GM21447 (cell line): ENCODE results near the gene TSHZ2.

Source experiments
- ATAC-seq: cut with Tn5 transposase; IDR thresholded peaks from one replicate; pipeline ENCODE4 v1.9.1; 2021; ENCODE audit not compliant: unreplicated experiment

The TSHZ2 gene

DNA sequence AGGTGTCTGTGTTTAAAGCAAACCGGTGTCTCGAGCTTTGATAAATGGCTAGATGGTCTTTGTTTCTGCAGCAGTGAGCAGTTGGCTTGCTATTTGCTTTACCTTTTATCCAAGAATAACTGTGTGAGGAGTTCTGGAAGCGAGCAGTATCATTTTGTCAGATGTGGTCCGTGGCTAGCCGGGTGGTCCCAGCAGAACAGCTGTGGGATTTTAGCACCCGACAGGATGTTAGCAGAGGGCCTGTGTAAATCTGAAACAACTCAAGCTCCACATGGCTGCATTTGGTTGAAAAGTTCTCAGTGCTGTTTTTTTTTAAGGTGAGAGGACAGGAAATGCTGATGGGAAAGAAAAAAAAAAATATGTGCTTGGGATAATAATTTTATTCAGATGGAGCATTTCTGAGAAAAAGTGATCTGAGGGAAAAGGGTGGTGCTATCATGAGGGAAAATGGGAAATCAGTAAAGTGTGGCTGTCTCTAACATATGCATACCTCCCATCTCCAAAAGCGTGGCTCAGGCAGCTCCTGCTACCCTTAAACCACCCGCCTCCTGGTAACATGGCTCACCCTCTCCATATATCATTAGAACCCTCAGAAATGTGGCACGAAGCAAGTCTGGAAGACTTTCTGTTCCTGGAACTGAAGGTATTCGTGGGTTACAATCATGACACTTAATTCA is 215.4 kb downstream of the TSHZ2 start:
- no peak for ATAC-seq

DNA sequence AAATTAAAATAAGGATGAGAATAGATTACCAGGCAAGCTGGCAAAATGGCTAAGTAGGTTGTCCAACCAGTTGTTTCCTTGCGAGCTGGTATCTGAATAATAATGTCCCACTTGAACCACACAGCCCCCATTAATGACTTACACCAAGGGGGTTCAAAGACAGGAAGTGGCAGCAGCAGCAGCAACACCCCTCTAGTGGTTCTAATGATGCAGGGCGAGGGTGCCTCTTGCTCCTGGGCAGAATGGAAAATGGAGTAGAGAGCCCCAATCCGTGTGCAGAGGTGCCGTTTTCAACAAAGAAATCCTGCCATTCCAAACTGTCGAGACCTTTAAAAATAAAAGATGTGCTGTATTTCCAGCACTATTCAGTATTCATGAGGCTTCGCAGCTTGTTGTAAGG is 218.1 kb downstream of the TSHZ2 start:
- ATAC-seq: no peak

DNA sequence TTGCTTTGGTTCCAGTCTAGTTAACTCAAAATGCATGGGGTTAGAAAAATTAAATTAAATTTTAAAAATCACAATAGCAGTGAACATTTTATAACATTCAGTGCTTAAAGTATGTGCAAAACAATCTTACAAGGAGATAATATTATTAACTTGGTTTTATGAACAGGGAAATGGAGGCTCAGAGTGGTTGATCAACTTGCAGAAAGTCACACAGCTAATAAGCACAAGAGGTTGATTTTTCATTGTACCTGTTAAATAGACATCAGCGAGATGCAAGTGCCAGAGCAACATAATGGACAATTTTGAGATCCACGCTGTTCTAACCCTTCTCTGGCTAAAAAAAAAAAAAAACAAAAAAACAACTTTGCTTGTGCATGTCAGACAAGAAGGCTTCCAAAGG is 219.8 kb downstream of the TSHZ2 start:
- ATAC-seq: no peak

DNA sequence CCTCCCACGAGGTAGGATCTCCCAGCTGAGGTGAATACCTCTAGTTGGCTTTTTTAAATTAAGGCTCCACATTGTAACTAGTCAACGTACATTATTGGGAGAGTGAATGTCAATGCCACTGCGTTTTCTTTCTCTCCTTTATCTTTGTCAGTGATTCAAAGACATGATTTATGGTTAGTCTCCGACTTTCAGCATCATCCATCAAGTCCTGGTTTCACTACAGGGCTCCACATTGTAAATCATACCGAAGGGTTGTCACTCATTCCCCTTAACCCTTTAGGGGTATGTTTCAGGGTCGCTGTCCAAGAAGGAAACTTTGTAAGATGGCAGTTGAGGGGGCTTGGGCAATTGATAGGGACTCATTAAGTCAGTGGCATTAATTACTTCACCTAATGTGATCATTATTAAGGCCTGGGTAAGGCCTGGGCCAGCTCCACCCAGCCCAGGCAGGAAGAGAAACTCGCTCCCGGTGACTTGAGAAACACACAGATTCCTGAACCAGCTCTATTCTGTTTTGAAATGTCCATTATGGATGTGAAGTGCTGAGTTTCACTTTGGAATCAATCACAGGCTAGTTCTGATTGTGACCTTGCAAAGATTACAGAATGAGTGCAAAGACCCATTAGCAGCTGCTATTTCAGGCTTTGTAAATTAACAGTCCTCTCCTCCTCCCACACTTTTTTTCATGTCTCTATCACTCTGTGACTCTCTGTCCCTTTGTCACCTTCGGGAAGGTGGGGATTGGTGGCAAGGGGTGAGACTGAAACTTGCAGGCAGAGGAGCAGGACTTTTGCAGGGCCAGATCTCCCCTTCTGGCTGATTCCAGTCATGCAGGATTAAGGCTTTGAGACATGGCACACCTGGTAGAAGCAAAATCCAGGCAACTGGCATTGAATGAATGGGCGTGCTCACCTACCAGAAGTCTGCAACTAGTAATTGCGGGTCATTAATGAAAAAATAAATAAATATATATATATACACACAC is 222.4 kb downstream of the TSHZ2 start:
- no peak for ATAC-seq

DNA sequence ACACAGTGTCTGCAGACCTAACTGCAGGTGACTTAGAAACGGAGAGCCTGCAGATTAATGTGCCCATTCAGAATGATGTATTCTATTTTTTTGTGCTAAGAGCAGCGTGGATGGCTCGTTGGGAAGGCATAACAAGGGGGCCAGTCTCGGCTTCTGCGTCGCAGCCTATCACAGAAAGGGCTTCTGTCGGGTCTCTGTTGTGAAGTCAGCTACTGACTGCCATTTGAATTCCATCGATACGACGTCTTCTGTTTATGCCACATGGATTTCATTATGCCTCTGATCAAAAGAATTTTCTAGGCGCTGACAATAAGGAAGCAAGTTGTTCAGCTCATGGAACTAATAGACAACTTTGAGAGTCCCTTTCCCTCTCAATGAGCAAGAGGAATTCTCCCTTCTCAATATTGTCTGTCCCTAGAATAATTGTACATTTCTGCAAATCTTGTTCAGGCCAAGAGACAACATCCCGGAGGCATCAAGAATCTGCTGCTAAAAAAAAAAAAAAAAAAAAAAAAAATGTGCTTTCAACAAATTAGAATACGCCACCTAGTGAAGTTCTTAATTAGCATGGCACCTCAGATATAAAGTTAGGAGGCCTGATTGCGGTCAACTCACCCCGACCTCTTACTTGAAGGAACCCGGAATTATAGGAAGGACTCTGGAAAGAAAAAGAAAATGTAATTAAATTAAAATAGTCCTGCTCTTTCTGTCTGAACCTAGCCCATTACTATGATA is 223.9 kb downstream of the TSHZ2 start:
- no peak for ATAC-seq

DNA sequence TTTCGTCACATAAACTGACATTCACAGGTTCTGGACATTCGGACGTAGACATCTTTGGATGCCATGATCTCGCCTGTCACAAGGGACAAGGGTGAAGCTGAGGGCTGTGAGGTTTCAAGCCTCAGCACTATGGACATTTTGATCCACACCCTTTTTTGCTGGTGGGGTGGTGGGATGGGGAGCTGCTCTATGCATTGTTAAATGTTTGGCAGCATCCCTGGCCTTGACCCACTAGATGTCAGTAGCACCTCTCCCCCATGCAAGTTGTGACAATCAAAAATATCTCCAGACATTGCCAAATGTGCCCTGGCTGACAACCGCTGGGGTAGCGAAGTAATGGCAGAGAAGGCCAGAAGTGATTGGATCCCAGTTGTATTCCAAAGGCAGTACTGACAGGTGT is 229.4 kb downstream of the TSHZ2 start:
- ATAC-seq: no peak

DNA sequence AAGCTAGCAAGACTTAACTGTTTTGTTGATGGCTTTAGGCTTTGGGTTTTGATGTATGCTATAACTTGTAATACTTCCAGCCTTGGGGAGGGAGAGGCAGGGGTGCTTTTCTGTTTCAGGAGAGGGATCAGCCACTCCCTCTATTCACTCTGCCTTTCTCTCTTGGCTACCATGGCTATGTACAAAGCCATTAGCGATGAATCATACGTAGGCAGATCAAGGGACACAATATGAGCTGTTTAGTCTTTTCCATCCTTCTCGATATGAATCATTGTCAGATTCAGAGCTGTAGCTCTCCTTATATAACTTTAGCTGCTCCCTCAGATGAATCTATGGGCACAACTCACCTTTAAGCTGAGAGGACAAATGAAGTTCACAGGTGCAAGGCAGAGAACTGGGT is 230.6 kb downstream of the TSHZ2 start:
- ATAC-seq: no peak

DNA sequence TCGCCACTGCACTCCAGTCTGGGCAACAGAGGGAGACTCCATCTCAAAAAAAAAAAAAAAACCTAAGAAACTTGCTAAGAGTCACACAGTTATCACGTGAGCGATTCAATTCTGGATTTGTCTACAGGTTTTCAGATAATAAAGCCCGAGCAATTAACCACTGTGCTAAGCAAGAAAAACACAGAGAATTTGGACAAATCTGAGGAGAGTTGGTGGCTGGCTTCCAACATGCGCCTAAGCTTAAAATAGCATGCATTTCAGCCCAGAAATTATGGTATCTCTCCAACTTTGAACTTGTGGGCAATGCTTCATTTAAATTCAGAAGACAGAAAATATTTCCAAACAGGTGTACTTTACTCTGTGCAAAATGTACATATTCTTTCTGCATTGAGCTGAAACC is 232.9 kb downstream of the TSHZ2 start:
- ATAC-seq: no peak

DNA sequence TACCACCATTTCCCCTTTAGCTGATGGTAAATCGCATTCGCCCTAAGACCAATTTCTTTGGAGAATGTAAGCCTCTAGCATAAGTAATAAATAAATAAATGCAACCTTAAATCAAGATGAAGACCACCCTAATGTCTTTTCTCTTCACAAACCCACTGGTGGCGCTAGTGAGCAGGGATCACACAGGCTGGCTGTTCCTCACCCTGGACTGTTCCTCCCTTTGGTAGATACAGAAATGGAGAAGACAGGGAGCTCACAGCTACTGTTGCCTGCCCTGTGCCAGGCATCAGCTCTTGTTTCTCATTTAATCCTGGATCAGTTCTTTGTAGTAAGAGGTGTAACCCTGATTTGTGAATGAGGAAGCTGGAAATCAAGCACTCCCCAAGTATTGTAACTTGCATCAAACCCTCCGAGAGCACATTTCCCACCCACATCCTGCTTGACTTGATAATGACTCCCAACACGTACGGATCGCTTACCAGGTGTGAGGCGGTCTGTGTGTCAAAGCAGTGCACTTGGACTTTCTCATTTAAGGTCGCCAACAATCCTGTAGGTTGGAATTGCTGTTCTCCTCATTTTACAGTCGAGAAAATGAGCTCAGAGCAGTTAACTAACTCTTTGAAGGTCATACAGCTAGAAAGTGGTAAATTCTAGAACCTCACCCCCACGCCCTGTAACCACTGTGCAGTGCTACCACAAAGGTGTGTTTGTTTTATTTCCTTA is 236.1 kb downstream of the TSHZ2 start:
- ATAC-seq: no peak

DNA sequence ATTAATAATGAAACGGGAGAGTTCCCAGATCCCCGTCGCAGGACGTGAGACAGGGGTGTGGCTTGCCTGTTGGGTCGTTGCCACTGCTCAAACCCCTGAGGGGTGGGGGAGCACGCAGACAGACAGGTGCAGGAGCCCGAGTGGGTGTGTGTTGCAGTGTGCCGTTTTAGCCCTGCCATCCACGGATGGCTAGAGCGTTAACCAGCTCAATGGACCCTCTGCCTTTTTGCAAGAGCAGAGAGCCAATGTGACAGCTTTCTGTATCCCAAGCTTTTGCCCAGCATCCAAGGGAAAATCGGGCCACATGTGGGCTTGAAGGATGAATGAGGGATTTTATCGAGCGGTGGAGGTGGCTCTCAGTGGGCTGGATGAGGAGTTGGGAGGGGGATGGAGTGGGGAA is 237.9 kb downstream of the TSHZ2 start:
- no peak for ATAC-seq

DNA sequence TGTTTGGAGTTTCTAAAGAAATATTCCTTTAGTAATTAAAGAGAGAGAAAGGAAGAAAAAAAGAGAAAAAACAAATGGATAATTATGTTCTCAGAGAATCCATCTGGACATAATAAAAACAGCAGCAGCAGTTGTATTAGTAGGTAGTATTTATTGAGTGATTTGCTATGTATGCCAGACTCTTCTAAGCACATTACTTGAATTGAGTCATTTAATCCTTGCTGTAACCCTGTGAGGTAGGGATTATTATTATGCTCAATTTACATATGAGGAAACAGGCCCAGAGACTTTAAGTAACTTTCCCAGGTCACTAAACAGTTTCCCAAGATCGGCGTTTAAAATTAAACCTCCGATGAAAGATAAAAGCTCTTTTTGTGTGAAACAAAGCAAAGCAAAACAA is 238.8 kb downstream of the TSHZ2 start:
- no peak for ATAC-seq

DNA sequence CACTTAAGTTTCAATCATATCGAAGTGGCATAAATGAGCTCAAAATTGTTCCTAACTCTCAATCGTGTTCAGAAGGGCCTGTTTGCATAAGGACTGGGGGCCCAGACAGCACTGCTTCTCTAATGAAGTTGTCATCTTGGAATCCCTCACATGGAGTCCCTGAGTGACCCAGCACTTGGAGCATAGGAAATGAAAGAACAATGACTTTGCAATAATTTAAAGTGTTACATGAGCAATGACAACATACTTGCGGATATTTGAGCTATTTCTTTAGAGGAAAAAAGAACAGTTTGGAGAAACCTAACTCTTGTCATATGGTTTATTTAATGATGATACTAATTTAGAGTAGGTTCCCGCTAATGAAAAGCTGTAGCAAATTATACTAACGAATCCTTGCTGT is 239.9 kb downstream of the TSHZ2 start:
- ATAC-seq: no peak

DNA sequence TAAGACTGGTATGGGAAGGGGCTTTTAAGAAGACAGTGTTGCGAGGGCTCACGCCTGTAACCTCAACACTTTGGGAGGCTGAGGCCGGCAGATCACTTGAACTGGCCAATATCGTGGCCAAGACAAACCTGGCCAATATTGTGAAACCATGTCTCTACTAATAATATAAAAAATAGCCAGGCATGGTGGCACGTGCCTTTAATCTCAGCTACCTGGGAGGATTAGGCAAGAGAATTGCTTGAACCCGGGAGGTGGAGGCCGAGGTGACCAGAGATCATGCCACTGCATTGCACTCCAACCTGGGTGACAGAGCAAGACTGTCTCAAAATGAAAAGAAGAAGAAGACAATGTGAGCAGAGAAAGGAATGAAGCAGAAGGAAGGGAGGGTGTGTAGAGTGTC is 242.2 kb downstream of the TSHZ2 start:
- no peak for ATAC-seq

DNA sequence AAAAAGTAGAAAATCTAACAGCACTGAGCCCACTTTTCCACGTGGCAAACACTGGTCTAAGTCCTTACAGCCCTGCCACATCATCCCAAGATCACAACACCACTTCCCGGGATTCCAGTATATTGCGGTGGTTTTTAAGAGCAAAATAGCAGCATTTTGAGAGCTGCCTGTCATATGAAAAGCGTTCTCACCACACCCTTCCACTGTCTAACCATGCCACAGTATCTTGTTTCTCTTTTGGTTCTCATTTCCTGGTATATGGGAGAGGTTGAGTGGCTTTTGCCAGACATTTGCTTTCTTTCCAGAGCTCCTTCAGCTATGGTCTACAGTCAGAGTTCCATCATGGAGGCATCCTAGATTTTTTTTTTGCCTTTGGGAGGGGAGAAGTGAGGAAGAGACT is 243.0 kb downstream of the TSHZ2 start:
- no peak for ATAC-seq

DNA sequence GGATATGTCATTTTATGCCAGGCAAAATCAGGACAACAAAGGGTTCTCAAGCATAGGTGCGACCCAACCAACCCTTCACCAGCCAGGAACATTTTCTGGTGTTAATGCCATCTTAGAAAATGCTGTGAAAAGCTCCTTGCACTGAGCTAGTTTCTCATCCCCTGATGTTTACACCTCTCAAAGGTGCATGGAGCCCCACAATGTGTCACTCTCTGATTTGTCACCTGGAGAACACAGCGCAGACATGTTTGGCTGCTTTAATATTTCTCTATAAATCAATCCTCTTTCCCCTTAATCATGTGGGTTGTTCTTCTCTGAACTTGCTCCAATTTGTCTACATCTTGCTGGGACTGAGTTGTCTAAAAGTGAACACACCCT is 244.3 kb downstream of the TSHZ2 start:
- no peak for ATAC-seq

DNA sequence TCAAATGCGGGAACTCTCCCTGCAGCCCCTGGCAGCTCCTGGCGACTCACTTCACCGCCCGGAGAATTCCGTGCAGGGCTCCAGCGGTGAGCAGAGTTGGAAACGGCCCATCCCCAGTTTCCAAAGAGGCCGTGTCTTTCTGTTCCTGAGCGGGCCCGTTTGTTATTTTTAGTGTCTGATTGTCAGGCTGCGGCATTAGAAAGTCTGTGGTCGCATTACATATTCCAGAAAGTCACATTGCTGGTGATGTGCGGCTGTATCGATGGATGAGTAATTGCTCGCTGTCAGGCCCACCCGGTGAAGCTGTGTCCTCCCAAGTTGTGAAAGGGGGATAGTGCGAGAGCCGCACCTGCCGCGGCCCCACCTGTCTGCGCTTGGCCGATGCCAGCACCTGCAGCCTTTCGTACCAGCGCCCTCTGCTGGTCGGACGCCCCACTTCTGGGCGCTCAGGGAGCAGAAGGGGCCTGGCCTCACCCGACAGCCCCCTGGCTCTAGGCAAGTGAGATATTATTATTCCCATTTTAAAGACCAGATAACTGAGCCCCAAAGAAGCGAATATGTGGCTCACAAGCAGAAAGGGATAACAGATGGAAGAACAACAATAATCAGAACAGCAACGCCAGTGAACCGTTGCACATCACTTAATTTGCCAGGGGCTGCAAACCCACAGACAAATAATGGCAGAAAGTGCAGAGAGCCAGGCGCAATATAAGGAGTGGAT is 244.9 kb downstream of the TSHZ2 start:
- ATAC-seq: no peak

DNA sequence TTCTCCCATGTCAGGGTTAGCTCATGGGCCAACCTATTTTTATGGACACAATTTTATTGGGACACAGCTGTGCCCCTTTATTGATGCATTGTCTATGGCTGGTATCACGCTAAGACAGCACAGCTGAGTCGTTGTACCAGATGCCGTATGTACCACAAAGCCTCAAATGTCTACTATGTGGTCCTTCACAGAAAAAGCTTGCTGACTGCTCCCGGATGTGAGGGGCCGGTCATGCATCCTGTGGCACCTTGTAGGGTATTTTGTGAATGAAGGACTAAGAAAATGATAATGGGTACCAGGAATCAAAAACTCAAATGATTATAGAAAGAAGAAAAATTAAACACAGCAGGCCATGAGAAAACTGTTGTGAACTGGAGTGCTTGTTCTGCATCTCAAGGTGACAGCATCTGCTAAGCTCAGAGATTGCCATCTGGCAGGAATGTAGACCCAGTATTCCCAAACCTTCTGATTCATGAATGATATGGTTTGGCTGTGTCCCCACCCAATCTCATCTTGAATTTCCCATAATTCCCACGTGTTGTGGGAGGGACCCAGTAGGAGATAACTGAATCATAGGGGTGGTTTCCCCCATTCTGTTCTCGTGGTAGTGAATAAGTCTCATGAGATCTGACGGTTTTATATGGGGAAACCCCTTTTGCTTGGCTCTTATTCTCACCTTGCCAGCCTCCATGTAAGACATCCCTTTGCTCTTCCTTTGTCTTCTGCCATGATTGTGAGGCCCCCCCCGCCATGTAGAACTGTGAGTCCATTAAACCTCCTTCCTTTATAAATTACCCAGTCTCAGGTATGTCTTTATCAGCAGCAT is 248.5 kb downstream of the TSHZ2 start:
- no peak for ATAC-seq

DNA sequence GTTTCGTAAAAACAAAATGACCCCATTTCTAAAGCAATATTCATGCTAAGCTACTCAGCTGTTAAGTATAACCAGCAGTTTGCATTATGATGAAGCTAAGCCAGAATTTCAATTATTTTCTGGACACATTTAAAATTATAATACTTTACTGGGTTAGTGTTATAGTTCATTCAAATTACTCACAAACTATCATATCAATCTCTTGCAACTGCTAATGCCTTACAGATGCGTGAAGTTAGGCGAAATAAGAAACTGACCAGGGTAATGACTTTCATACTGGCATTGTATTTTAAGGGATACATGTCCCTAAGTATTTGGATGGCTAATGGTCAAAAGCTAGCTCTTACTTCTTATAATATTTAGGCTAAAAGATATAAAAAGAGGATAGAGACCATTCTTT is 249.6 kb downstream of the TSHZ2 start:
- no peak for ATAC-seq

DNA sequence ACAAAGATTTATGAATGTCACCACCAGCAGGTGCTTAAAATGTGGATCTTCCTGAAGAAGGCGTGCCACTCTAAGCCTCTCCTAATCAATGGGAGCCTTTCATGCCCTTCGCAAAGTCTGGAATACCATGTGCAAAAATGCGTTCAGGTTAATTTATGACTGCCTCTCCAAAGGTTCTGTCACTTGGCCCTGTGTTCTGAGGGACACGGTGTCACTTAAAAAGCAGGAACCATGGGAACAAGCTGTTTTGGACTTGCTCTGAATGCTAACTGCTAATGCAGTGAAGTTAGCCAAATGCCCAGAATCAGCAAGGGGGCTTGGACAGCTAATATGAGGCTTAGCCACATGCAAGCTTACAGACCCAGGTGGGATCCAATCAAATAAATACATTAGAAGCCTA is 250.3 kb downstream of the TSHZ2 start:
- no peak for ATAC-seq

DNA sequence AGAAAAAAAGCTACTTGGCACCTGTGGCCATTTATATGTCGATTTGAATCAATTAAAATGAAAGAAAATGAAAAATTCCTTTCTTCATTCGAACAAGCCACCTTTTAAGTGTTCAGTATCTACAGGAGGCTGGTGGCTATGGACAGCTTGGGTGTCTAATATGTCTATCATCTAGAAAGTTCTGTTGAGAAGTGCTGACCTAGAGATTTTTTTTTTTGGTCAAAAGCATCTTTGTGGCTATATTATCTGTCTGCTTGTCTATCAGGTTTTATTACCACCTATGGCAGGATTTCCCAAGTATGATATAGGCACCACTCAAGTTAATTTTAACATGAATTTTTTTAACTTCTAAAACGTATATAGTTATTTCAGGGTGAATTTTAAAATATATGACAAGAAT is 250.8 kb downstream of the TSHZ2 start:
- ATAC-seq: no peak
